Cardiac fibroblast (primary cell): Measurements from ENCODE around the gene MLC1.

Experiments
- DNase-seq, 2 donors: peaks; one replicate each; pipeline versions ENCODE4 v3.0.0 to v3.0.0-alpha.2; 2010; ENCODE audit warnings: low read depth in 2 of 2
- H3K4me3 ChIP-seq, 2 donors: replicated peaks in 1 of 2; 1 replicate in 1 of 2; 2 replicates in 1 of 2; pipeline ENCODE4 v1.5.1; 2011; ENCODE audit warnings: low read depth in 2 of 2, low read length in 2 of 2, mild to moderate bottlenecking in 2 of 2, moderate library complexity in 1 of 2
- TF ChIP-seq, protein P1 (sequence below): IDR thresholded peaks from one replicate; pipeline ENCODE4 v1.5.1; 2011; ENCODE audit warnings: low read depth, mild to moderate bottlenecking, low read length, inconsistent platforms

Gene MLC1

GRCh38 chr22:50121202-50121740, 36.0 kb upstream of the MLC1 start:
- no peak for DNase-seq
- TF ChIP-seq, protein P1, sequence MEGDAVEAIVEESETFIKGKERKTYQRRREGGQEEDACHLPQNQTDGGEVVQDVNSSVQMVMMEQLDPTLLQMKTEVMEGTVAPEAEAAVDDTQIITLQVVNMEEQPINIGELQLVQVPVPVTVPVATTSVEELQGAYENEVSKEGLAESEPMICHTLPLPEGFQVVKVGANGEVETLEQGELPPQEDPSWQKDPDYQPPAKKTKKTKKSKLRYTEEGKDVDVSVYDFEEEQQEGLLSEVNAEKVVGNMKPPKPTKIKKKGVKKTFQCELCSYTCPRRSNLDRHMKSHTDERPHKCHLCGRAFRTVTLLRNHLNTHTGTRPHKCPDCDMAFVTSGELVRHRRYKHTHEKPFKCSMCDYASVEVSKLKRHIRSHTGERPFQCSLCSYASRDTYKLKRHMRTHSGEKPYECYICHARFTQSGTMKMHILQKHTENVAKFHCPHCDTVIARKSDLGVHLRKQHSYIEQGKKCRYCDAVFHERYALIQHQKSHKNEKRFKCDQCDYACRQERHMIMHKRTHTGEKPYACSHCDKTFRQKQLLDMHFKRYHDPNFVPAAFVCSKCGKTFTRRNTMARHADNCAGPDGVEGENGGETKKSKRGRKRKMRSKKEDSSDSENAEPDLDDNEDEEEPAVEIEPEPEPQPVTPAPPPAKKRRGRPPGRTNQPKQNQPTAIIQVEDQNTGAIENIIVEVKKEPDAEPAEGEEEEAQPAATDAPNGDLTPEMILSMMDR = no peak
- no peak overlapping the region for H3K4me3 ChIP-seq

GRCh38 chr22:50119768-50120251, 34.6 kb upstream of the MLC1 start:
- H3K4me3 ChIP-seq = no peak overlapping the region
- TF ChIP-seq, protein P1 = no peak
- peak; percentile 73 to 88 for DNase-seq

GRCh38 chr22:50119169-50119767, 34.0 kb upstream of the MLC1 start:
- no peak overlapping the region for H3K4me3 ChIP-seq
- no peak for DNase-seq
- TF ChIP-seq, protein P1 = no peak

GRCh38 chr22:50118557-50119168, 33.4 kb upstream of the MLC1 start:
- TF ChIP-seq, protein P1 = no peak
- DNase-seq = peak; percentile 93 to 99
- H3K4me3 ChIP-seq = no peak overlapping the region

GRCh38 chr22:50118129-50118528, 32.9 kb upstream of the MLC1 start:
- no peak overlapping the region for H3K4me3 ChIP-seq
- DNase-seq = peak in 1 of 2 donors; percentile 39
- TF ChIP-seq, protein P1 = no peak

DNA sequence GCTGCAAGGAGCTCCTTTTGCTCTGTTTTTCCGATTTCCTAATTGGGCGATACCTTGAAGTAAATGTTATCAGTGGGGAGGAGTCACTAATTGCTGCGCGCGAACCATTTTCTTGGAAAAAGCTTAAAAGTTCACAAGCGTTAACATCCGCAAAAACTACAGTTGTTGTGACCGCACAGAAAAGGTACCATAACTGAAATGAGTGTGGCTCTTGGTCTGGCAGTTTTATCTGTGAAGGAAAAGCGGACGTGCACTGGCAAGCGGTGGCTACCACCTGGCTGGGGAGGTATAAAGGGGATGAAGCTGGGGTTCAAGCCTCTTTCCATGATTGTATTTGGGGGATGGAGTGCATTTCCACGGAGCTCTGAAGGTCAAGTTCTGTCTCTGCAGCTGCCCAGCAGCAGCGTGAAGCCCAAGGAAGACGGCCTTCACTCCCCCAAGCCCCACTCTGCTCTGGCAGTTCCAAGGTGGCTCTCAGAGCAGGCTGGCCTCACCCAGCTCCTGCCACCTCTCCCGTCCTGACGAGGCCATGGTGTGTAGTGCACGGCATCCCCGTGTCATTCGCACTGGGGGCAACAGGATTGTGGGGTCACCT, 32.0 kb upstream of the MLC1 start:
- no peak for DNase-seq
- TF ChIP-seq, protein P1 = no peak
- no peak overlapping the region for H3K4me3 ChIP-seq
